GM23248 (cell line): ENCODE data around the gene VPS72. TPM values are rescaled to one million over a fixed set of nuclear protein-coding genes. Genes with fewer than 3 reads are reported as not detected.

ENCODE experiments used
- DNase-seq: peaks from one replicate; pipeline ENCODE4 v3.0.0-alpha.2; 2015
- H2AFZ ChIP-seq: fragments of 200-600 bp; sonication (generic); 2 replicates; pipeline ENCODE4 v1.6.1; 2016; ENCODE audit warnings: antibody characterized with exemption
- H3F3A ChIP-seq: fragments of 200-600 bp; sonication (generic); 2 replicates; pipeline ENCODE4 v1.6.1; 2016; ENCODE audit warnings: mild to moderate bottlenecking, antibody characterized with exemption, mixed run types; ENCODE audit not compliant: insufficient read depth
- H3K27ac ChIP-seq: fragments of 200-600 bp; sonication (generic); 2 replicates; pipeline ENCODE4 v1.5.1; 2016; ENCODE audit warnings: mild to moderate bottlenecking
- H3K27me3 ChIP-seq: fragments of 200-600 bp; sonication (generic); replicated peaks from 2 replicates; pipeline ENCODE4 v1.6.1; 2016; ENCODE audit warnings: mild to moderate bottlenecking; ENCODE audit not compliant: insufficient read depth
- H3K36me3 ChIP-seq: fragments of 200-600 bp; sonication (generic); 2 replicates; pipeline ENCODE4 v1.6.1; 2016; ENCODE audit warnings: low read depth, mild to moderate bottlenecking
- H3K4me1 ChIP-seq: fragments of 200-600 bp; sonication (generic); 2 replicates; pipeline ENCODE4 v1.6.1; 2016; ENCODE audit warnings: mild to moderate bottlenecking; ENCODE audit not compliant: insufficient read depth
- H3K4me2 ChIP-seq: fragments of 200-600 bp; sonication (generic); one replicate; pipeline ENCODE4 v1.6.1; 2016; ENCODE audit warnings: mild to moderate bottlenecking; ENCODE audit not compliant: unreplicated experiment
- H3K4me3 ChIP-seq: fragments of 200-600 bp; sonication (generic); 2 replicates; pipeline ENCODE4 v1.5.1; 2016; ENCODE audit warnings: mild to moderate bottlenecking
- H3K79me2 ChIP-seq: fragments of 200-600 bp; sonication (generic); 2 replicates; pipeline ENCODE4 v1.6.1; 2016; ENCODE audit warnings: mild to moderate bottlenecking; ENCODE audit not compliant: insufficient read depth
- H3K9ac ChIP-seq: fragments of 200-600 bp; sonication (generic); 2 replicates; pipeline ENCODE4 v1.6.1; 2016; ENCODE audit warnings: mild to moderate bottlenecking
- H3K9me2 ChIP-seq: fragments of 200-600 bp; sonication (generic); 2 replicates; pipeline ENCODE4 v1.6.1; 2016; ENCODE audit warnings: mixed run types, mild to moderate bottlenecking, moderate library complexity; ENCODE audit not compliant: insufficient read depth
- H3K9me3 ChIP-seq: fragments of 200-600 bp; sonication (generic); one replicate; pipeline ENCODE4 v1.6.1; 2017; ENCODE audit warnings: low read depth
- H4K20me1 ChIP-seq: fragments of 200-600 bp; sonication (generic); 2 replicates; pipeline ENCODE4 v1.6.0; 2016; ENCODE audit not compliant: insufficient read depth
- EZH2 ChIP-seq: fragments of 200-600 bp; sonication (generic); IDR thresholded peaks from 2 replicates; pipeline ENCODE4 v1.6.1; 2018; ENCODE audit warnings: antibody characterized with exemption, mild to moderate bottlenecking; ENCODE audit not compliant: insufficient read depth, poor library complexity, severe bottlenecking
- EZH2phosphoT487 ChIP-seq: fragments of 200-600 bp; sonication (generic); IDR thresholded peaks from 2 replicates; pipeline ENCODE4 v1.6.1; 2018; ENCODE audit warnings: antibody characterized with exemption, moderate library complexity, mild to moderate bottlenecking, low read depth; ENCODE audit not compliant: insufficient read depth
- WGBS, 2 experiments: methylation state at CpG; one replicate each; pipeline ENCODE4 v1.1.6; 2015 to 2017; ENCODE audit warnings: low lambda C conversion rate in 2 of 2, low coverage in 1 of 2; ENCODE audit errors: missing lambda C conversion rate in 2 of 2; 5-methylcytosine and 5-hydroxymethylcytosine counted together
- in situ Hi-C: fragments of 300-500 bp; cut with MboI; formaldehyde crosslinking; loops from 2 replicates; pipeline ENCODE4 v1.15.0; 2020
- polyA plus RNA-seq: library from polyadenylated mRNA; unstranded; fragments of >200 nt; fragmentation: Nextera tagmentation; extraction: Ambion mirVana; gene quantifications from 2 replicates; pipeline ENCODE4 v1.2.1, GENCODE V29; 2016
- total RNA-seq: library from RNA; depleted of rRNA; stranded (reverse); fragments of >200 nt; shearing (Covaris generic); gene quantifications from 2 replicates; pipeline ENCODE4 v1.2.3, GENCODE V29; 2014

VPS72 gene
- total and polyA plus RNA-seq, 2 experiments from 2014 or later, result 45.0 to 46.5 TPM

DNA sequence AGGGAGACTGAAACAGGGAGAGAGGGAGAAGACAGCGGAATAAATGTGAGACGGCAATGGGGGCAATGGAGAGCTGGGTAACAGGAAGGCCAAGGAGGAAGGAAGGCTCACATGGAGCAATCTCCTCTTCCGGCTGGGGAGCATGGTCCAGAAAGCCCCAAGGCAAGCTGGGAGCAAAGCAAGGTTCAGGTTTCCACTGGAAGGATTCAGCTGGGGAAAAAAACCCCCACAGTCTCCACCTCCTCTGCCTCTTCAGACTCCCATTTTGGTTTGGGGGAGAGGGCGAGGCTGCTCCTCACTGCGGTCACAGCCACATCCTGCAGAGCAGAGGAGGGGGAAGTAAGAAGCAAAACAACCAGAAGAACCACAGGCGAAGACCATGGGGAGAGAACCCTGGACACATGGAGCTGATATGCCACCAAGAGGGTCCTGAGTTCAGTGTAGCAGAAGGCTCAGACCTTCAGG is 32.9 kb downstream of the VPS72 start:
- H3F3A ChIP-seq, result 0 out of 2 replicates have a peak, but pooled peaks cover 5% of the 10 kb centered on the region
- no peak overlapping the region for H3K27ac ChIP-seq
- no peaks in the 10 kb centered on the region for H3K79me2 ChIP-seq
- WGBS, 2 experiments, result 83 to 84% methylated on average over 6 of the region's 6 CpGs
- H3K9ac ChIP-seq, result no peak overlapping the region
- H4K20me1 ChIP-seq, result no peaks in the 10 kb centered on the region
- H3K4me2 ChIP-seq, result no peak overlapping the region
- no peaks in the 10 kb centered on the region for H3K27me3 ChIP-seq
- no peak for DNase-seq
- H3K4me3 ChIP-seq, result no peak overlapping the region
- no peaks in the 10 kb centered on the region for H3K9me3 ChIP-seq
- peaks cover 15% of the 10 kb centered on the region; the same call in 1 of the 2 replicates for H3K36me3 ChIP-seq
- no peaks in the 10 kb centered on the region for H3K4me1 ChIP-seq
- no peaks in the 10 kb centered on the region for H3K9me2 ChIP-seq
- no peak for TF ChIP-seq EZH2phosphoT487
- TF ChIP-seq EZH2, result no peak
- no peak overlapping the region for H2AFZ ChIP-seq
- in situ Hi-C loops, result no loop called here

- Histone ChIP-seq H3K79me2 (no peaks in the 10 kb centered on the region), H3K27me3 (no peaks in the 10 kb centered on the region), H3K4me2 (no peak within 1 kb of the TSS), H3K4me1 (no peaks in the 10 kb centered on the region), H3K27ac (no peak within 1 kb of the TSS), H4K20me1 (no peaks in the 10 kb centered on the region), H3K9ac (no peak within 1 kb of the TSS), H2AFZ (no peak within 1 kb of the TSS), H3K4me3 (no peak within 1 kb of the TSS), H3K9me3 (no peaks in the 10 kb centered on the region), H3F3A (0 out of 2 replicates have a peak, but pooled peaks cover 5% of the 10 kb centered on the region), H3K36me3 (peaks cover 12% of the 10 kb centered on the region; the same call in 1 of the 2 replicates), H3K9me2 (no peaks in the 10 kb centered on the region)
- 56 to 61% methylated on average over 4 of the region's 4 CpGs for WGBS, 2 experiments
- no peak for DNase-seq
- in situ Hi-C loops, result no loop called here
- no peak for TF ChIP-seq EZH2
- no peak for TF ChIP-seq EZH2phosphoT487
These were observed 33.5 kb downstream of the VPS72 start, which contains the start of gene TNFAIP8L2 for GRCh38 chr1:151156515-151156819. TSS of gene TNFAIP8L2 (plus strand) at chr1:151156649. CDS start at chr1:151158698, 2,049 bp downstream.

DNA sequence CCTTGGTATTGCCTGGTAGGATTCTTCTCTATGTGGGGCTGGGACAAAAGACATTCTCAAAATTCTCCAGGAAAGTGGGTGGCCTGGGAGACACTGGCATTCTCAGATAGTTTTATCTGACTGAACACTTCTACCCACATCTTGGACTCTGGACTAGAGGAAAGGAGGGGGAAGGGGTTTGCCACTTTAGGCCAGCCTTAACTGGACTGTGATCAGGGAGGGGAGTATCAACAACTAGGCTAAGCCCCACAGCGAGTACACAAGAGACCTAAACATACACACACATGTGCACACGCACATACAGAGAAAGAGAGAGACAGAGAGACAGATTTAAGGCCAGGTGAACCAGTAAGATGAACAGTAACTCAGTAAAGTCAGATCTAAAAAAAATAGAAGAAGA is 42.3 kb downstream of the VPS72 start:
- H3K27ac ChIP-seq, result peak overlapping the region; percentile 58; the same call in 1 of the 2 replicates
- H4K20me1 ChIP-seq, result no peaks in the 10 kb centered on the region
- H3K4me3 ChIP-seq, result no peak overlapping the region
- no peaks in the 10 kb centered on the region for H3K36me3 ChIP-seq
- in situ Hi-C loops, result no loop called here
- H2AFZ ChIP-seq, result 0 out of 2 replicates have a peak overlapping the region, but pooled peaks have one; percentile 93
- H3K4me1 ChIP-seq, result 0 out of 2 replicates have a peak, but pooled peaks cover 7% of the 10 kb centered on the region
- no peak for TF ChIP-seq EZH2
- TF ChIP-seq EZH2phosphoT487, result no peak
- H3K27me3 ChIP-seq, result no peaks in the 10 kb centered on the region
- H3K79me2 ChIP-seq, result no peaks in the 10 kb centered on the region
- no peaks in the 10 kb centered on the region for H3K9me3 ChIP-seq
- 80 to 92% methylated on average over 2 of the region's 2 CpGs for WGBS, 2 experiments
- peaks cover 8% of the 10 kb centered on the region for H3F3A ChIP-seq
- H3K4me2 ChIP-seq, result peak overlapping the region; percentile 94
- H3K9me2 ChIP-seq, result no peaks in the 10 kb centered on the region
- DNase-seq, result no peak
- H3K9ac ChIP-seq, result peak overlapping the region; percentile 76; the same call in 1 of the 2 replicates

- Histone ChIP-seq H3K27ac (peak overlapping the region; percentile 58), H3K79me2 (no peaks in the 10 kb centered on the region), H3F3A (peaks cover 8% of the 10 kb centered on the region), H3K4me1 (0 out of 2 replicates have a peak, but pooled peaks cover 7% of the 10 kb centered on the region), H3K9me3 (no peaks in the 10 kb centered on the region), H3K9me2 (no peaks in the 10 kb centered on the region), H4K20me1 (no peaks in the 10 kb centered on the region), H3K27me3 (no peaks in the 10 kb centered on the region), H2AFZ (peak overlapping the region; percentile 93), H3K9ac (peak overlapping the region; percentile 76), H3K4me3 (peak overlapping the region; percentile 82), H3K4me2 (peak overlapping the region; percentile 94), H3K36me3 (no peaks in the 10 kb centered on the region)
- TF ChIP-seq EZH2phosphoT487 (no peak), EZH2 (no peak)
- WGBS, 2 experiments, result 15 to 16% methylated on average over 7 of the region's 7 CpGs
- DNase-seq, result peak; percentile 56
- in situ Hi-C loops, result no loop called here
These were observed 42.9 kb downstream of the VPS72 start for GRCh38 chr1:151147132-151147503.
